Activated CD4-positive, alpha-beta T cell treated with anti-CD3 and anti-CD28 coated beads, Interleukin-2, amount 50 U/mL, for 4 hours (primary cell): ENCODE data around the gene SIRT1.
"Not testable (repeated sequence)": the region's sequence is repeated elsewhere in the genome, so short reads cannot be mapped to it uniquely, and the experiment has no call there.

ENCODE experiments used
- DNase-seq, 2 experiments: peaks; one replicate each; pipeline ENCODE4 v3.0.0-alpha.2; 2020

SIRT1 gene

GRCh38 chr10:67884313-67884841 lies at the start of gene SIRT1:
SIRT1 (plus strand) TSS chr10:67884656; CDS start chr10:67884722, 66 bp downstream.
- DNase-seq = peak; percentile 93 to 94

DNA sequence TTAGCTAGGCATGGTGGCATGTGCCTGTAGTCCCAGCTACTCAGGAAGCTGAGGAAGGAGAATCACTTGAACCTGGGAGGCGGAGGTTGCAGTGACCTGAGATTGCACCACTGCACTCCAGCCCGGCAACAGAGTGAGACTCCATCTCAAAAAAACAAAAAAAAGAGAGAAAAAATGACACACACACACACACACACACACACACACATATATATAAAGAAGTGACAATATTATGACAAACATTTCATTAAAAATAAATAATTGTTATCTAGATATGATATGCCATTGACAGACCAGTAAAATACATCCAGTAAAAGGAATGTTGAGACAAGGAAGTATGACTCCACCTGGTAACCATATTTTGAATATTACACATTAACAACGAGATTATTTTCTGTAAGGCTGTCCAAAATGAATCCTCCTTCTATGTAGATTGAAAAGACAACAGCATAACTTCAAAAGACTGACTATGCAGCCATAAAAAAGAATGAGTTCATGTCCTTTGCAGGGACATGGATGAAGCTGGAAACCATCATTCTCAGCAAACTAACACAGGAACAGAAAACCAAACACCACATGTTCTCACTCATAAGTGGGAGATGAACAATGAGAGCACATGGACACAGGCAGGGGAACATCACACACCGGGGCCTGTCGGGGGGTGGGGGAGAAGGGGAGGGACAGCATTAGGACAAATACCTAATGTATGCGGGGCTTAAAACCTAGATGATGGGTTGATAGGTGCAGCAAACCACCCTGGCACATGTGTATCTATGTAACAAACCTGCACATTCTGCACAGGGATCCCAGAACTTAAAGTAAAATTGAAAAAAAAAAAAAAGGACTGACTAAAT lies 48.7 kb upstream of the SIRT1 start:
- not testable (repeated sequence) for DNase-seq

DNA sequence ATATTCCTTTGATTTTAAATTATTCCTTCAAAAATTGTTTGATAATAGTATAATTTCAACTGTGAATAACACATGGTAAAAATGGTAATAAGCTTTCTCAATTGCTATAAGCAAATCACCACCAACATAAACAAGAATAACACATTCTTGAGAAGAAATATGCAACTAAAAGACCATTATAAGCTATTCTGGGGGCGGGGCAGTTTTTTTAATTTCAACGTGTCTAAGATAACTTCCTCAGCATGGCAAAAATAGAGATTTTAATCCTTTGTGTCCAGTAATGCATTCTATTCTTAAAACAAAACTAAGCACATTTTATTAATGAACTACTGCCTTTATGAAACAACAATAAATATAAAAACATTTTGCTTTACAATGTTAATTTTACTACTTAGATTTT lies 48.0 kb upstream of the SIRT1 start:
- DNase-seq = no peak

DNA sequence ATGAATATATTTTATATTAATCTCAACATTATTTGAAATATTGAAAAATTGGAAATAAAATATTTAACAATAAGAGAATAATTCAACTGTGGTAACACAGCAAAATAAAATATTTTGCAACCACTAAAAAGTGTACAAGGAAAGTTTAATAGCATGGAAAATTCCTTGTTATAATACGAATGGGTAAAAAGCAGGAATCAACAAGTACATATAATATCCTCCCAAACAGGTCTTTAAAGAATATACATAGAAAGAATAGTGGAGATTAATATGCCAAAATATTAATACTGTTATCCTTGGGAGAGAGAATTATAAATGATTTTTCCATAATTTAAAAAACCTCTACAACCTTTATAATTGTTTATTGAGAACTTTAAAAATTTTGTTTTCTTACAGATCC lies 47.5 kb upstream of the SIRT1 start:
- DNase-seq = no peak

- no peak for DNase-seq
Observed at GRCh38 chr10:67837541-67838314, 46.7 kb upstream of the SIRT1 start, which contains the start of gene DNAJC12. DNAJC12 (minus strand) TSS chr10:67838188; CDS start chr10:67838011, 177 bp downstream.

- not testable (repeated sequence) for DNase-seq
Observed at GRCh38 chr10:67839511-67839910, 44.9 kb upstream of the SIRT1 start.

- DNase-seq = no peak
Observed at GRCh38 chr10:67839951-67840350, 44.5 kb upstream of the SIRT1 start.

GRCh38 chr10:67841737-67842136 lies 42.7 kb upstream of the SIRT1 start:
- no peak for DNase-seq

- no peak for DNase-seq
Observed at GRCh38 chr10:67843284-67843683, 41.2 kb upstream of the SIRT1 start.

DNA sequence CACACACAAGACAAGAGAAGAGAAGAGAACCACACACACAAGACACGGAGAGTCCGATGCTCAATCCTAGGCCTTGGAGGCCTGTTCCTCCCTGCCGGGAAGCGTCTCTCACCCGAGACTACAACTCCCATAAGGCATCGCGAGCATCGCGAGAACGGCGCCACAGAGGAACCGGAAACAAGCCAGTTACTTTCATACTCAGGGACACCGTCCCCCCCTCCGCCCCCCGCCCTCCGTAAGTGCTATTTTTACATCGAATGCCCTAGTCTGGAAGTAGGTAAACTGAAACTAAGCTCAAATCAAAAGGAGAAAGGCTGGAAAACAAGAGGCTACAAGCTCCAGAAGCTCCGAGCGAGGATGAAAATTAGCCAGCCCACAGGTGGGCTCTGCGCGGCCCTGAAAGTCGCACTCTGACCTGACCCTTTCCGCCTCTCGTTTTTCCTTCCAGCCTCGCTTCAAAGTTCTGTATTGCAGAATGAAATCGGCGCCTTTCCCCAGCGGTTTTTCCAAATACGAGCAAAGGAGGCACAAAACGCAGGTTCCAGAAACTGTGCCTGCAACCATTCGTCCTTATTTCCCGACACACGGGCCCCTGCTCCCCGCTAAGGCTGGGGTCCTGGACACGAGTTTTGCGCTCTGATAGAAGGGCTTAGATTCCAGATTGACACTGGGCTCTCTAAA lies 35.0 kb upstream of the SIRT1 start:
- DNase-seq = peak; percentile 94 to 96

DNA sequence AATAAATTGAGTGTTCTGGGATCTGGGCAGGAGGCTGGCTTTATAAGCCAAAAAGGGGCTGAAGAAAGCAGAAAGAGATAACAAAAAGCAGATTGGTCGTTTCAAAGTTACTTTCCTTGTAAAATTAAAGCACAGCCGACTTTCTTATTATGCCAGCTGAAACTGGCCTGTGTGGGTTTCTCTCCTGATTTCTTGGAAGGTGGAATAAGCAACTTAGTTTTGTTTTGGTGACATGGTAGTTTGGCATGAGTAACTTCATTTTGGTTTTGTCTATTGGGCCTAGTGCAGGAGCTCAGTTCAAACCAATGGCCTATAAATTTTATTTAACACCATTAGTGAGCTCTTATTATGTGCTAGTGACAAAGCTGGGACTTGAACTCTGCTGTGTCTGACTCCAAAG lies 33.3 kb upstream of the SIRT1 start:
- no peak for DNase-seq

DNA sequence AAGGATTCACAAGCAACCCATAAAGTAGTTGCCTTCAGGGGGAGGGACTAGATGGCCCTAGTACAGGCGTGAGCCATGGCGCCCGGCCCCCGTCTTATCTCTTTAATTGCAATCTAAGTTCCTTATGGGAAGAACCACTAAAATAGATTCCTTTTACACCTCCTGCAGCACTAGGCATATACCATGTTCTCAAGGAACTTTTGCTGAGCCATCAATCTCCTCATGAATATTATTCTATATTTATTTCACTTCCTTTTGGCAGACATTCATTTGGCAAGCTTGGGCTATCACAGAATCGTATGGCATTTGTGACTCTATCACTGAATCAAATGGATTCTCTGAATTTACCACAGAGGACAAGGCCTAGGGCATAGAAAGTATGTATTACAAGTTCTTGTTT lies 31.7 kb upstream of the SIRT1 start:
- DNase-seq = no peak

GRCh38 chr10:67853512-67853911 lies 30.9 kb upstream of the SIRT1 start:
- DNase-seq = no peak

- no peak for DNase-seq
Observed at GRCh38 chr10:67858971-67859370, 25.5 kb upstream of the SIRT1 start.

DNA sequence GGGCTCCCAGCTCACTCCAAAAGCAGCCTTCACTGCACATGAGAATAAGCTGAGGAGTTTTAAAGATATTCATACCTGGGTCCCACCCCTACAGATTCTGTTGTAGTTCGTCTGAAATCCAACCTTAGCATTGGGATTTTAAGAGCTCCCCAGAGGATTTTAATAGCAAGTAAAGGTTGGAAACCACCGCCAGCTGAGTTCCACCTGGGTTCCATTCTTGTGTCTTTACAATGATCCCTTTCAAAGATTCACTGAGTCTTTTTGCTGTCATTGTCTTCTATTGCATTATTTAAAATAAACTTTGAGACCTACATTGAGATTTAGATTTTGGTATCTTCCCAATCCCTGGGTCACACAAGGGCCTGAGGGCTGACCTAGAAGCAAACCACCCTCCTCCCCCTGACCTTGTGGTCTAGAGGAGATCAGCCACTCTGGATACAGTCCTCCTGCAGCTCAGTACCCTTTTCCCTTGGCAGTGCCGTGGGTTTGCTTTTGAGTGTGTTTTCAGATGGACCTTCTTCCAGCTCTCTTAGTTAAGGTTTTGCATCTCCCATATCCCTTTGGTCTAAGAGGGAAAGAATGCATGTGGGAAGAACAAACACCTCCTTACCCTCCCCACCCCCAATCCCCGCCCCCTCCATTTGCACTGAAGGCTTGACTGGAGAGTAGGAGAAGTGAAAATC lies 22.6 kb upstream of the SIRT1 start:
- DNase-seq = no peak

DNA sequence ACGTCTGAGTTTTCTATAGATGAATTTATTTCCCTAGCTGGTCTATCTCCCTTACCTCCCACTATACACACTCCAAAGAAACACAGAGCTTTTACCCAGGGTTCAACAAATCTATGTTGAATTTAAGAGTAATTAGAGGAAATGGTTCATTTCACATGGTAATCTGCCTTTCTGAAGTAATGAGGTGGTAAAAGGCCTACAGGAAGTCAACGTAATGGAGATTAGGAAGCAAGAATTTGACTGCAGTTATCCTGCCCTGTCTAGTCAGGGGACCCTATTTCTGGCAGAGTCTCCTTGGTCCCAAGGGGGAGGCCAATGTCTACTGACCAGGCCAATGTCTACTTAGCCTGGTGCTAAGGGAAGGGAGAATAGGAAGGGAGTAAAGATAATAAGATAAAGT lies 21.4 kb upstream of the SIRT1 start:
- no peak for DNase-seq

DNA sequence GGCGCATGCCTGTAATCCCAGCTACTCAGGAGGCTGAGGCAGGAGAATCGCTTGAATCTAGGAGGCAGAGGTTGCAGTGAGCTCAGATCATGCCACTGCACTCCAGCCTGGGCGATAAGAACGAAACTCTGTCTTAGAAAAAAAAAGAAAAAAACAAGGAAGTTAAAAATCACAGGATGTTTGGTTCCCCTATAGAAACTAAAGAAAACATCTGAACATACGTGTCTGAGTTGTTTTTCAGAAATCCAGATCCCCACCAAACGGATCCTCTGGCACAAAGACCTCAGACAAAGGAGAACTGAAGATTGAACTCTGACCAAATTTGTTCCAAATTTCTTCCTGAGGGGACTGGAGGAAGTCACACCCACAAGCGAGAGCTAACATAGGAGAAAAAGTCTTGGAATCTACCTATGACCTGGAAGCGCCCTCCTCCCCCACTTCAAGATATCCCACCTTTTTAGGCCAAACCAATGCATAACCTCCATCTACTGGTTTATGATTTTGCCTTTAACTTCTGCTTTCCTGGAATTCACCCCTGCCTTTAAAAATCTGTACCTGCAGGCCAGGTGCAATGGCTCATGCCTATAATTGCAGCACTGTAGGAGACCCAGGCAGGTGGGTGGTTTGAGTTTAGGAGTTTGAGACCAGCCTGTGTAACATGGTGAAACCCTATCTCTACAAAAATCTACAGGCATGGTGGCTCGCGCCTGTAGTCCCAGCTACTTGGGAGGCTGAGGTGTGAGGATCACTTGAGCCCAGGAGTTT lies 19.7 kb upstream of the SIRT1 start:
- no peak for DNase-seq

GRCh38 chr10:67868132-67868531 lies 16.3 kb upstream of the SIRT1 start:
- no peak for DNase-seq

DNA sequence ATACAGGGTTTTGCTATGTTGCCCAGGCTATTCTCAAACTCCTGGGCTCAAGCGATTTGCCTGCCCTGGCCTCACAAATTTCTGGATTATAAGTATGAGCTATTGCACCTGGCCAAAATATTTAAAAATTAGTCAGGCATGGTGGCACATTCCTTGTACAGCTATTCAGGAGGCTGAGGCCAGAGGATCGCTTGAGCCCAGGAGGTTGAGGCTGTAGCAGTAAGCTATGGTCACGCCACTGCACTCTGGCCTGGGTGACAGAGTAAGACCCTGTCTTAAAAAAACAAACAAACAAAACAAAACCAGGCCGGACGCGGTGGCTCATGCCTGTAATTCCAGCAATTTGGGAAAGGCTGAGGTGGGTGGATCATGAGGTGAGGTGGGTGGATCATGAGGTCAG lies 14.5 kb upstream of the SIRT1 start:
- no peak for DNase-seq

DNA sequence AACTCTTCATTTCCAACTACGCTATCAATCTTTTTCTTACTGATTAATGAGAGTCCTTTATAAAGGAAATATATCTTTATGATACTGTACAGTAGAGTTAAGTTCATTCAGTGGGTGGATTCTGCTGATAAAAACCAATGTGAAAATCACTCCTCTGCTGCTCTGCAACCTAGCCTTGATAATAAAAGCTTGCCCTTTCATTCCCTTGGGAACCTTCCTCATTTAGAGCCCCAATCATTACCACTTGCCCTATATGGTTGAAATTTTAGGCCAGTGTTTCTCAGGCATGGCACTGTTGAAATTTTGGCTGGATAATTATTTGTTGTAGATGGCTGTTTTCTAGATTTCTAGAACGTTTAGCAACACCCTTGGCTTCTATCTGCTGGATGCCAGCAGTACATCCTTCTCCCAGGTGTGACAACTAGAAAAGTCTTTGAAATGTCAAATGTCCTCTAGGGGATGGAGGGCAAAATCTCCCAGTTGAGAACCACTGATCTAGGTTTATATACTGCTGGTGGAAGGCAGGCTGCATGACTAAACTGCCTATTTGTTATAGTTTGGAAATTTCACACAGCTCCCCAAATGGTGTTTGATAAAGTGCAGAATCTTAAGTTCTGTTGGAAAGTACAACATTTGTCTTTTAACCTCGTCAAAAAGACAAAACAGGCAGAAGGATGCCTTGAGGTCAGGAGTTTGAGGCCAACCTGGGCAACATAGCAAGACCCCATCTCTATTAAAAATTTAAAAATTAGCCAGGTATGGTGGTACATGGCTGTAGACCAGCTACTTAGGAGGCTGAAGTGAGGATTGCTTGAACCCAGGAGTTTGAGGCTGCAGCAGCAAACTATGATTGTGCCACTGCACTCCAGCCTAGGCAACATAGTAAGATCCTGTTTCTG lies 8.9 kb upstream of the SIRT1 start:
- DNase-seq = no peak

DNA sequence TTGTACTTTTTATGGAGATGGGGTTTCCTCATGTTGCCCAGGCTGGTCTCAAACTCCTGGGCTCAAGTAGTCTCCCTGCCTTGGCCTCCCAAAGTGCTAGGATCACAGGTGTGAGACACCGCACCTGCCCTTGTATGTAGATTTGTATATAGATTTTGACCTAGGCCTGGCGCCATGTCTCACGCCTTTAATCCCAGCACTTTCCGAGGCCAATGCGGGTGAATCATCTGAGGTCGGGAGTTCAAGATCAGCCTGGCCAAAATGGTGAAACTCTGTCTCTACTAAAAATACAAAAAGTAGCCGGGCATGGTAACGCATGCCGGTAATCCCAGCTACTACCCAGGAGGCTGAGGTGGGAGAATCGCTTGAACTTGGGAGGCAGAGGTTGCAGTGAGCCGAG lies 7.0 kb upstream of the SIRT1 start:
- DNase-seq = not testable (repeated sequence)
